Peyer's patch (tissue), 4 donors: ENCODE results near the gene S1PR2.

Experiments used
- POLR2A ChIP-seq, 2 donors: fragments of 450-650 bp; IDR thresholded peaks; one replicate each; pipeline ENCODE4 v1.5.1; 2017; ENCODE audit warnings: antibody characterized with exemption in 2 of 2, mild to moderate bottlenecking in 2 of 2, moderate library complexity in 2 of 2
- TF ChIP-seq, protein P1 (sequence below), 6 experiments: fragments of 450-650 bp in 4 of 6; fragments of 200-600 bp in 2 of 6; sonication (generic) in 1 of 6; IDR thresholded peaks; one replicate each; pipeline ENCODE4 v1.5.1; 2017 to 2019; ENCODE audit warnings: antibody characterized with exemption in 6 of 6, mild to moderate bottlenecking in 3 of 6, moderate library complexity in 1 of 6

DNA sequence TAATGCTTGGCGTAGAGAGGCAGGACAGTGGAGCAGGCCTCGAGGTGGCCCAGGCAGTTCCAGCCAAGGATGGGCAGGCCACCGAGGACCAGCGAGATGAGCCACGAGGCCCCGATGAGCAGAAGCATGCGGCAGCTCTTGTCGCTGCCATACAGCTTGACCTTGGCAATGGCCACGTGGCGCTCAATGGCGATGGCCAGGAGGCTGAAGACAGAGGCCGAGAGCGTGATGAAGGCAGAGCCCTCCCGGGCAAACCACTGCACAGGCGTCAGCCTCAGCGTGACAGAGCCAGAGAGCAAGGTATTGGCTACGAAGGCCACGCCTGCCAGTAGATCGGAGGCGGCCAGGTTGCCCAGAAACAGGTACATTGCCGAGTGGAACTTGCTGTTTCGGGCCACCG lies 6.8 kb downstream of the S1PR2 start:
- TF ChIP-seq, protein P1, sequence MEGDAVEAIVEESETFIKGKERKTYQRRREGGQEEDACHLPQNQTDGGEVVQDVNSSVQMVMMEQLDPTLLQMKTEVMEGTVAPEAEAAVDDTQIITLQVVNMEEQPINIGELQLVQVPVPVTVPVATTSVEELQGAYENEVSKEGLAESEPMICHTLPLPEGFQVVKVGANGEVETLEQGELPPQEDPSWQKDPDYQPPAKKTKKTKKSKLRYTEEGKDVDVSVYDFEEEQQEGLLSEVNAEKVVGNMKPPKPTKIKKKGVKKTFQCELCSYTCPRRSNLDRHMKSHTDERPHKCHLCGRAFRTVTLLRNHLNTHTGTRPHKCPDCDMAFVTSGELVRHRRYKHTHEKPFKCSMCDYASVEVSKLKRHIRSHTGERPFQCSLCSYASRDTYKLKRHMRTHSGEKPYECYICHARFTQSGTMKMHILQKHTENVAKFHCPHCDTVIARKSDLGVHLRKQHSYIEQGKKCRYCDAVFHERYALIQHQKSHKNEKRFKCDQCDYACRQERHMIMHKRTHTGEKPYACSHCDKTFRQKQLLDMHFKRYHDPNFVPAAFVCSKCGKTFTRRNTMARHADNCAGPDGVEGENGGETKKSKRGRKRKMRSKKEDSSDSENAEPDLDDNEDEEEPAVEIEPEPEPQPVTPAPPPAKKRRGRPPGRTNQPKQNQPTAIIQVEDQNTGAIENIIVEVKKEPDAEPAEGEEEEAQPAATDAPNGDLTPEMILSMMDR (IDR thresholded peaks at IDR 0.05), result no peak
- TF ChIP-seq POLR2A (IDR thresholded peaks at IDR 0.05), result no peak
